Endothelial cell (in vitro differentiated cells): ENCODE data around the gene TMEM184C. TPM values are rescaled to one million over a fixed set of nuclear protein-coding genes. Genes with fewer than 3 reads are reported as not detected.

ENCODE experiments used
- DNase-seq: peaks from one replicate; pipeline ENCODE4 v3.0.0; 2021; ENCODE audit warnings: low spot score
- H3K27ac Mint-ChIP-seq: one replicate; pipeline ENCODE4 v1.8.0; 2021; ENCODE audit warnings: mixed read lengths, inconsistent platforms; ENCODE audit not compliant: unreplicated experiment
- H3K27me3 Mint-ChIP-seq: one replicate; pipeline ENCODE4 v1.8.0; 2021; ENCODE audit warnings: mild to moderate bottlenecking, moderate library complexity, mixed read lengths, inconsistent platforms; ENCODE audit not compliant: unreplicated experiment
- H3K36me3 Mint-ChIP-seq: one replicate; pipeline ENCODE4 v1.8.0; 2021; ENCODE audit warnings: mild to moderate bottlenecking, low read depth, mixed read lengths, inconsistent platforms; ENCODE audit not compliant: unreplicated experiment
- H3K4me1 Mint-ChIP-seq: one replicate; pipeline ENCODE4 v1.8.0; 2021; ENCODE audit warnings: mild to moderate bottlenecking, mixed read lengths, inconsistent platforms; ENCODE audit not compliant: unreplicated experiment
- H3K4me3 Mint-ChIP-seq: one replicate; pipeline ENCODE4 v1.8.0; 2021; ENCODE audit warnings: mild to moderate bottlenecking, mixed read lengths, inconsistent platforms; ENCODE audit not compliant: unreplicated experiment
- H3K9me3 Mint-ChIP-seq: one replicate; pipeline ENCODE4 v1.8.0; 2021; ENCODE audit warnings: mixed read lengths, inconsistent platforms; ENCODE audit not compliant: unreplicated experiment
- total RNA-seq: library from RNA; stranded (reverse); fragmentation: NEBNext Ultra II Directional; extraction: Animal tissue kit (Norgen Biotek cat#: 25700); gene quantifications from one replicate; pipeline ENCODE4 v1.2.1, GENCODE V29; 2021; ENCODE audit not compliant: unreplicated experiment
- TF ChIP-seq, protein P1 (sequence below): fragments of 200-600 bp; sonication (generic); IDR thresholded peaks from one replicate; pipeline ENCODE4 v1.5.0; 2021; ENCODE audit warnings: antibody characterized with exemption; ENCODE audit not compliant: unreplicated experiment

Gene TMEM184C
- total RNA-seq, 1 donor from 2014 or later = 26.2 TPM

DNA sequence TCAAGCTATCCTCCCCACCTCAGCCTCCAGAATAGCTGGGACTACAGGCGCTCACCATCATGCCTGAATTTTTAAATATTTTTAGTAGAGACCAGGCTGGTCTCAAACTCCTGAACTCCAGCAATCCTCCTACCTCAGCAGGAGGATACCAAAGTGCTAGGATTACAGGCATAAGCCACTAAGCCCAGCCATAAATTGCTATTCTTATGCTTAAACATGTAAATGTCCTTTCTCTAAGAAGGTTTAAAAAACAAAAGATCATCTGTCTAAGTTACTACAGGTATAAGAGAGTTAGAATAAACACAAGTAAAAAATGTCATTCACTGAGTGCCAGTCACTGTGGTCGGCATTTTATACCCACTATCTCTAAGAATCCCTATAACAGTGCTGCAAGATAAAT is 38.4 kb downstream of the TMEM184C start:
- TF ChIP-seq, protein P1, sequence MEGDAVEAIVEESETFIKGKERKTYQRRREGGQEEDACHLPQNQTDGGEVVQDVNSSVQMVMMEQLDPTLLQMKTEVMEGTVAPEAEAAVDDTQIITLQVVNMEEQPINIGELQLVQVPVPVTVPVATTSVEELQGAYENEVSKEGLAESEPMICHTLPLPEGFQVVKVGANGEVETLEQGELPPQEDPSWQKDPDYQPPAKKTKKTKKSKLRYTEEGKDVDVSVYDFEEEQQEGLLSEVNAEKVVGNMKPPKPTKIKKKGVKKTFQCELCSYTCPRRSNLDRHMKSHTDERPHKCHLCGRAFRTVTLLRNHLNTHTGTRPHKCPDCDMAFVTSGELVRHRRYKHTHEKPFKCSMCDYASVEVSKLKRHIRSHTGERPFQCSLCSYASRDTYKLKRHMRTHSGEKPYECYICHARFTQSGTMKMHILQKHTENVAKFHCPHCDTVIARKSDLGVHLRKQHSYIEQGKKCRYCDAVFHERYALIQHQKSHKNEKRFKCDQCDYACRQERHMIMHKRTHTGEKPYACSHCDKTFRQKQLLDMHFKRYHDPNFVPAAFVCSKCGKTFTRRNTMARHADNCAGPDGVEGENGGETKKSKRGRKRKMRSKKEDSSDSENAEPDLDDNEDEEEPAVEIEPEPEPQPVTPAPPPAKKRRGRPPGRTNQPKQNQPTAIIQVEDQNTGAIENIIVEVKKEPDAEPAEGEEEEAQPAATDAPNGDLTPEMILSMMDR = no peak
- Mint-ChIP-seq H3K4me1 (no peaks in the 10 kb centered on the region), H3K9me3 (no peaks in the 10 kb centered on the region), H3K4me3 (no peak overlapping the region), H3K36me3 (peaks cover 4% of the 10 kb centered on the region), H3K27me3 (no peaks in the 10 kb centered on the region), H3K27ac (no peak overlapping the region)
- no peak for DNase-seq

DNA sequence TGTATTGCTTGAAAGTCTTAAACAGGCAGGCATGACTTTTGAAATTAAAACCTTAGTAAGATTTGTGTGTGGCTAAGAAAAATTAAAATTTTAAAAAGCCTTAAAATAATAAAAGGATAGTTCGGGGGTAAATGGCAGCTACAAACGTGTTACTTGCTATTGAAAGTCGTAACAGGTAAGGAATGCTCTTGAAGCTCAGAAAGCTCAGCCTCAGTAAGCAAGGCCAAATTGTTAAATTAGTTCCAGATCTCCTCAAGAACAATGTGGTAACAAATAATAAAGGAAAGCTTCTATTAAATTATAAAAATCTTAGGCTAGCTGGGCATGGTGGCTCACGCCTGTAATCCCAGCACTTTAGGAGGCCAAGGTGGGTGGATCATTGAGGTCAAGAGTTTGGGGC is 41.3 kb downstream of the TMEM184C start:
- DNase-seq = no peak
- H3K4me1 Mint-ChIP-seq = no peaks in the 10 kb centered on the region
- H3K36me3 Mint-ChIP-seq = peaks cover 3% of the 10 kb centered on the region
- H3K27ac Mint-ChIP-seq = no peak overlapping the region
- no peak overlapping the region for H3K4me3 Mint-ChIP-seq
- TF ChIP-seq, protein P1 = no peak
- H3K9me3 Mint-ChIP-seq = no peaks in the 10 kb centered on the region
- no peaks in the 10 kb centered on the region for H3K27me3 Mint-ChIP-seq

DNA sequence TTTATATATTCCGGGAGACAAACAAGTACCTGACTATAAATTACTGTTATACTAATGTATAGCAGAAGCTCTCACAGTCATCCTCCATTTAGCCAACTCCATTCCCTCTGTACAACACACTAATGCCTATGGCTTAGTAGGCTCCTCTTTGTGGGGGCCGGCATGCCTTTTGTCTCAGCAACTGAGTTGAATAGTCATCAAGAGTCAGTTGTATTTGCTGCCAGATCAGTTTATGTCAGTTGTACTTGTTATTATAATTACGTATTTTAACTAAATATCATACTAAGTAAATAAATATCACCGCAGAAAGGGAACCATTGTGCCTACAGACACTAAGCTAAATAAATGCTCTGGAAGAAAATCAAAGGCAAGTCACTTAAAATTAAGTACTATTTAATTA is 56.9 kb downstream of the TMEM184C start:
- H3K9me3 Mint-ChIP-seq = no peaks in the 10 kb centered on the region
- no peaks in the 10 kb centered on the region for H3K27me3 Mint-ChIP-seq
- H3K27ac Mint-ChIP-seq = no peak overlapping the region

DNA sequence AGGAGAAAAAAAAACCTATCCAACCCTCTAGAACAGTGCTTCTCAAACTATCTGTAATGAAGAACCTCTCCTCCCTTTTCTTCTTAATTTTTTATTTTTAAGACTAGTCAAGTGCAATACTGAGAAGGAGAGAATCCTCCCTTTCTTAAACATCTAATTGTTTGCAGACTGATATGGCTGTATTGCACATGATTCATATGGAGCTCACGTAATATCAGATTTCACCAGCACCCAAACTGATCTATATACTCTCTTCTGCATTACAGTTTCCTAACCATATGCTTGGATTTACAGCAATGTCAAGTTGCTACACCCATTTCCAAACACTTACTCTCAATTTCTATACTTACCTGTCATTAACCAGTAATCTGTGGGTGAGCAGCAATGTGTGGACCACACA is 57.3 kb downstream of the TMEM184C start:
- H3K27me3 Mint-ChIP-seq = no peaks in the 10 kb centered on the region
- H3K27ac Mint-ChIP-seq = no peak overlapping the region
- no peak for DNase-seq
- H3K4me3 Mint-ChIP-seq = no peak overlapping the region
- TF ChIP-seq, protein P1 = no peak
- peaks cover 5% of the 10 kb centered on the region for H3K36me3 Mint-ChIP-seq
- no peaks in the 10 kb centered on the region for H3K9me3 Mint-ChIP-seq
- no peaks in the 10 kb centered on the region for H3K4me1 Mint-ChIP-seq

More for the DNA sequence above, 56.9 kb downstream of the TMEM184C start:
- Mint-ChIP-seq H3K36me3 (peaks cover 5% of the 10 kb centered on the region), H3K4me1 (no peaks in the 10 kb centered on the region), H3K4me3 (no peak overlapping the region)
- TF ChIP-seq, protein P1 = no peak
- DNase-seq = no peak

DNA sequence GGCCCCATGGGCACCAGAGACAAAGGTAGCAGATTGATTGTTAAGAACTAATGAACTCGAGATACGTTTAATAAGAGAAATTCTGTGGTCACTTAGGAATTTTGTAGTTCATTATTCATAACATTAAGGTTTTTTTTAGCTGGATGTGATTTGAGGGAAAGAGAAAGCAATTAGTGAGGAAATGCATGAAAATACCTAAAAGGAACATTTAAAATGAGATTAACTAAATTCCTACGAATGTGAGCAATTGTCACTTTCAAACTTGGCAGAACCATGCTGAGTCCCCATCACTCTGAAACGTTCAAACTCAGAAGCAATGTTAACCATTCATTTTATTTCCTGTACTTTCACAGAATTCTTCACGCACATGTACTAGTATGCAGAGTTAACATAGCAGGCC is 60.9 kb downstream of the TMEM184C start:
- H3K4me1 Mint-ChIP-seq = no peaks in the 10 kb centered on the region
- H3K27ac Mint-ChIP-seq = no peak overlapping the region
- peaks cover 1% of the 10 kb centered on the region for H3K27me3 Mint-ChIP-seq
- H3K36me3 Mint-ChIP-seq = peaks cover 3% of the 10 kb centered on the region
- H3K9me3 Mint-ChIP-seq = no peaks in the 10 kb centered on the region
- DNase-seq = no peak
- TF ChIP-seq, protein P1 = no peak
- H3K4me3 Mint-ChIP-seq = no peak overlapping the region
